ENCODE measurements around the gene MYO7B. TPM values are rescaled to one million over a fixed set of nuclear protein-coding genes. Genes with fewer than 3 reads are reported as not detected.

Gene MYO7B
- total RNA-seq, 1 donor from 2014 or later: 0.44 TPM

GRCh38 chr2:127640082-127641072, 104.9 kb downstream of the MYO7B start:
- TF ChIP-seq CTCF (IDR thresholded peaks at IDR 0.05; ENCODE audit: borderline replicate concordance): peak; percentile 36
- Histone ChIP-seq H3K27me3 (ENCODE audit: low read depth) (no peaks in the 10 kb centered on the region), H3K4me1 (peaks cover 97% of the 10 kb centered on the region), H3K4me3 (no peak overlapping the region), H3K27ac (replicated peaks) (peak overlapping the region; percentile 94), H3K9me3 (replicated peaks) (no peaks in the 10 kb centered on the region), H3K36me3 (peaks cover 51% of the 10 kb centered on the region)
- DNase-seq: no peak
- intact Hi-C loops (cut with micrococcal nuclease): no loop called here

- H3K4me3 ChIP-seq: no peak overlapping the region
- intact Hi-C loops (cut with micrococcal nuclease): no loop called here
- peaks cover 55% of the 10 kb centered on the region for H3K36me3 ChIP-seq
- TF ChIP-seq CTCF (IDR thresholded peaks at IDR 0.05; ENCODE audit: borderline replicate concordance): no peak
- peak overlapping the region; percentile 94 for H3K27ac ChIP-seq (replicated peaks)
- H3K9me3 ChIP-seq (replicated peaks): no peaks in the 10 kb centered on the region
- peaks cover 97% of the 10 kb centered on the region for H3K4me1 ChIP-seq
- no peaks in the 10 kb centered on the region for H3K27me3 ChIP-seq (ENCODE audit: low read depth)
- no peak for DNase-seq
Measured at GRCh38 chr2:127641133-127641532, 105.7 kb downstream of the MYO7B start.

- TF ChIP-seq CTCF (IDR thresholded peaks at IDR 0.05; ENCODE audit: borderline replicate concordance): no peak
- no peaks in the 10 kb centered on the region for H3K27me3 ChIP-seq (ENCODE audit: low read depth)
- H3K36me3 ChIP-seq: peaks cover 60% of the 10 kb centered on the region
- intact Hi-C loops (cut with micrococcal nuclease): no loop called here
- no peaks in the 10 kb centered on the region for H3K9me3 ChIP-seq (replicated peaks)
- peak overlapping the region; percentile 94 for H3K27ac ChIP-seq (replicated peaks)
- no peak overlapping the region for H3K4me3 ChIP-seq
- peaks cover 97% of the 10 kb centered on the region for H3K4me1 ChIP-seq
- no peak for DNase-seq
Measured at GRCh38 chr2:127641846-127642507, 106.5 kb downstream of the MYO7B start.

GRCh38 chr2:127642706-127643438, 107.4 kb downstream of the MYO7B start:
- TF ChIP-seq CTCF (IDR thresholded peaks at IDR 0.05; ENCODE audit: borderline replicate concordance): no peak
- H3K9me3 ChIP-seq (replicated peaks): no peaks in the 10 kb centered on the region
- DNase-seq: no peak
- H3K27me3 ChIP-seq (ENCODE audit: low read depth): no peaks in the 10 kb centered on the region
- peak overlapping the region; percentile 94 for H3K27ac ChIP-seq (replicated peaks)
- peaks cover 97% of the 10 kb centered on the region for H3K4me1 ChIP-seq
- H3K36me3 ChIP-seq: peaks cover 60% of the 10 kb centered on the region
- H3K4me3 ChIP-seq: no peak overlapping the region
- intact Hi-C loops (cut with micrococcal nuclease): no loop called here

- H3K9me3 ChIP-seq (replicated peaks): no peaks in the 10 kb centered on the region
- peak overlapping the region; percentile 94 for H3K27ac ChIP-seq (replicated peaks)
- DNase-seq: no peak
- intact Hi-C loops (cut with micrococcal nuclease): no loop called here
- peaks cover 56% of the 10 kb centered on the region for H3K36me3 ChIP-seq
- peaks cover 97% of the 10 kb centered on the region for H3K4me1 ChIP-seq
- no peaks in the 10 kb centered on the region for H3K27me3 ChIP-seq (ENCODE audit: low read depth)
- no peak overlapping the region for H3K4me3 ChIP-seq
- TF ChIP-seq CTCF (IDR thresholded peaks at IDR 0.05; ENCODE audit: borderline replicate concordance): no peak
Measured at GRCh38 chr2:127643439-127644065, 108.1 kb downstream of the MYO7B start.
